ENCODE results near the gene MLEC.

The MLEC gene

DNA sequence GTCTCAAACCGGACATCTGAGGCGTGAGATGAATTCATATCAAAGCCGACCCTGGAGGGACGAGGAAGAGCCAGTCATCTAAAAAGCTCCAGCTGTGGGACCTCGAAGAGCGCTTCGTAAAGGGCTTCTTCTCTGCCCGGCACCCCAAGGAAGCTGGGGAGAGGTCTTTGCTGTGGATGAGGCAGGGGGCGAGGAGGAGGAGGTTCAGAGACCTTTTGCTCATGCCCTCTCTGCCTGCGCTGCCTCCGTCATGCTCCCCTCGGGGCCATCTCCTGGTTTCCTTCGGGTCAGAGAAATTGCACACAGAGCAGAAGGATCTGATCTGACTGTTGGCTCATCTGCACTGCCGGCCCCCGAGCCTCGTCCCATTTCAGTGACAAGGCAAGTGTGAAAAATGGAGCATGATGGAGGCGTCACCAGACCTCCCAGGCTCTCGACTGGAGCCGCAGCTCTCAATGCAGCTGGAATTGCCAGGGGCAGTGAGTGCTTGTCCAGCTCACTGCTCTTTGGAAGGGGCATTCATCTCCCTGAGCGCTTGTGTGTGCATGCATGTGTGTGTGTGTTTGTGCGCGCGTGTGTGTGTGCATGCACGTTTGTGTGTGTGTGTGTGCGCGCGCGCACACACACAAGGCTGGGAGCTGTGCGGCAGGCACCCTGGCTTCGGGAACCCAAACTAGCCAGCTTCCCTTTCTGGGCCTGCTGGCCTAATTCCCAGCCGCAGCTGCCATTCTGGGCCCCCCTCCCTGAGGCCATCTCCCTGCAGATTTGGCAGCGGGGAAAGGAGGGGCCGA is 37.3 kb upstream of the MLEC start:
- Histone ChIP-seq H3K4me3 (ENCODE audit: low read depth in 1 of 5, low read length in 5 of 5) (peak overlapping the region in 4 of 5 donors; percentile 53 to 63 (median 58)), H3K36me3 (ENCODE audit: control insufficient read depth in 5 of 5, insufficient read depth in 5 of 5, low read length in 5 of 5) (no peaks in the 10 kb centered on the region), H3K27me3 (ENCODE audit: control insufficient read depth in 5 of 5, insufficient read depth in 4 of 5, low read length in 5 of 5) (peaks cover 0 to 17% (median 12%) of the 10 kb centered on the region in 5 donors), H3K9ac (ENCODE audit: low read length in 5 of 5) (peak overlapping the region in 1 of 5 donors; percentile 46), H3K27ac (ENCODE audit: low read depth, low read length) (no peak overlapping the region), H3K4me1 (ENCODE audit: control insufficient read depth in 5 of 5, insufficient read depth in 5 of 5, low read length in 5 of 5) (peaks cover 1 to 60% (median 28%) of the 10 kb centered on the region in 5 donors), H3K9me3 (ENCODE audit: control insufficient read depth in 5 of 5, low read length in 5 of 5) (no peaks in the 10 kb centered on the region)

DNA sequence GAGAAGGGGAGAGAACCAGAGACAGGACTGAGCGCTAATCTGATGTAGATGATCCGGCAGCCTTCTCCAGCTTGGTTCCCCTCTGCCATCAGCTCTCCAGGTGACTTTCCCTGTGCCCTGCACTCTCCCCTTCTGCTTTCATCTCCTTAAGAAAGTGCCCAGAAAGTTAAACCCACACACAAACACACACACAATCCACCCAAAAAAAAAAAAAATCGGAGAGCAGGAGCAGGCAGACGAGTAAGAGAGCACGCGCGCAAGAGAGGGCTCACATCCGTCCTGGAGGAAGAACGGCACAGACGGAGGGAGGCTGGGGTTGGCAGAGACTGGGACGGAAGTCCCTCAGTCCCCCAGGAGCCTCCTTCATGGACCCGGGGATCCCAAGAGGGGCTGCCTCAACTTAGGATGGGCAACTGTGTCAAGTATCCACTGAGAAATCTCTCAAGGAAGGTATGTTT is 36.7 kb upstream of the MLEC start:
- H3K4me1 ChIP-seq (ENCODE audit: control insufficient read depth in 5 of 5, insufficient read depth in 5 of 5, low read length in 5 of 5), result peaks cover 1 to 65% (median 35%) of the 10 kb centered on the region in 5 donors
- no peaks in the 10 kb centered on the region for H3K9me3 ChIP-seq (ENCODE audit: control insufficient read depth in 5 of 5, low read length in 5 of 5)
- peak overlapping the region in 3 of 5 donors; percentile 24 to 57 (median 53) for H3K4me3 ChIP-seq (ENCODE audit: low read depth in 1 of 5, low read length in 5 of 5)
- H3K9ac ChIP-seq (ENCODE audit: low read length in 5 of 5), result no peak overlapping the region
- no peaks in the 10 kb centered on the region for H3K36me3 ChIP-seq (ENCODE audit: control insufficient read depth in 5 of 5, insufficient read depth in 5 of 5, low read length in 5 of 5)
- H3K27me3 ChIP-seq (ENCODE audit: control insufficient read depth in 5 of 5, insufficient read depth in 4 of 5, low read length in 5 of 5), result peaks cover 0 to 12% (median 11%) of the 10 kb centered on the region in 5 donors
- no peak overlapping the region for H3K27ac ChIP-seq (ENCODE audit: low read depth, low read length)

DNA sequence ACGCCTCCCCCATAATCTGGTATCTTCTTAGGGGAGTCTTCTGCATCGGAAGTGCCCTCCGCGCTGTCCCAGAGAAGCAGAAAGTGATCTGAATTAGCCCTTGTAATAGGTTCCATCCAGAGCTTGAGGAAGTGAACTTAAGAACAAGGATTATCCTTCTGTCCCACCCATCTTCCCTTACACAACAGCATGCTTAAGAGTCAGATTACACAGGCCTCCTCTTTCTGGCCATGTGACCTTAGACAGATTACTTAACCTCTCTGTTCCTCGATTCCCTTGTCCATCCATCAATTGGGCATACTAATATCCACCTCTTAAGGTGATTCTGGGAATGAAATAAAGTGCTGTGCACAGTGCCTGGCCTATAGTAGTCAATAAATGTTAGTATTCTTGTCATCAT is 35.1 kb upstream of the MLEC start:
- no peaks in the 10 kb centered on the region for H3K9me3 ChIP-seq (ENCODE audit: control insufficient read depth in 5 of 5, low read length in 5 of 5)
- H3K27ac ChIP-seq (ENCODE audit: low read depth, low read length), result no peak overlapping the region
- peaks cover 1 to 66% (median 35%) of the 10 kb centered on the region in 5 donors for H3K4me1 ChIP-seq (ENCODE audit: control insufficient read depth in 5 of 5, insufficient read depth in 5 of 5, low read length in 5 of 5)
- H3K9ac ChIP-seq (ENCODE audit: low read length in 5 of 5), result no peak overlapping the region
- no peaks in the 10 kb centered on the region for H3K36me3 ChIP-seq (ENCODE audit: control insufficient read depth in 5 of 5, insufficient read depth in 5 of 5, low read length in 5 of 5)
- H3K27me3 ChIP-seq (ENCODE audit: control insufficient read depth in 5 of 5, insufficient read depth in 4 of 5, low read length in 5 of 5), result peaks cover 0 to 12% (median 7%) of the 10 kb centered on the region in 5 donors
- no peak overlapping the region for H3K4me3 ChIP-seq (ENCODE audit: low read depth in 1 of 5, low read length in 5 of 5)

GRCh38 chr12:120652656-120653435 is 34.1 kb upstream of the MLEC start:
- Histone ChIP-seq H3K9me3 (ENCODE audit: control insufficient read depth in 5 of 5, low read length in 5 of 5) (no peaks in the 10 kb centered on the region), H3K9ac (ENCODE audit: low read length in 5 of 5) (no peak overlapping the region), H3K27me3 (ENCODE audit: control insufficient read depth in 5 of 5, insufficient read depth in 4 of 5, low read length in 5 of 5) (peaks cover 0 to 12% (median 7%) of the 10 kb centered on the region in 5 donors), H3K27ac (ENCODE audit: low read depth, low read length) (no peak overlapping the region), H3K4me3 (ENCODE audit: low read depth in 1 of 5, low read length in 5 of 5) (no peak overlapping the region), H3K36me3 (ENCODE audit: control insufficient read depth in 5 of 5, insufficient read depth in 5 of 5, low read length in 5 of 5) (no peaks in the 10 kb centered on the region), H3K4me1 (ENCODE audit: control insufficient read depth in 5 of 5, insufficient read depth in 5 of 5, low read length in 5 of 5) (peaks cover 1 to 64% (median 35%) of the 10 kb centered on the region in 5 donors)

DNA sequence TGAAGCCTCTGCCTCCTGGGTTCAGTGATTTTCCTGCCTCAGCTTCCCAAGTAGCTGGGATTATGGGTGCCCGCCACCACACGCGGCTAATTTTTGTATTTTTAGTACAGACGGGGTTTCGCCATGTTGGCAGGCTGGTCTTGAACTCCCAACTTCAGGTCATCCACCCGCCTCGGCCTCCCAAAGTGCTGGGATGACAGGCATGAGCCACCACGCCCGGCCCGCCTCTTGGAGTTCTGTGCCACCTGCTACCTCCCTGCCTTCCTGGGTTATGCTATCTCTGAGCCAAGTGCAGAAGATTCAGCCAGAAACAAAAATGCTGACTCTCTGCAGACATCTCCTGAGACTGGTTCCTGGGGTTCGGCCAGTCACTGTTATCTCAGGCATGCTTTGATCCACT is 33.3 kb upstream of the MLEC start:
- H3K4me3 ChIP-seq (ENCODE audit: low read depth in 1 of 5, low read length in 5 of 5), result no peak overlapping the region
- H3K36me3 ChIP-seq (ENCODE audit: control insufficient read depth in 5 of 5, insufficient read depth in 5 of 5, low read length in 5 of 5), result no peaks in the 10 kb centered on the region
- no peaks in the 10 kb centered on the region for H3K9me3 ChIP-seq (ENCODE audit: control insufficient read depth in 5 of 5, low read length in 5 of 5)
- H3K4me1 ChIP-seq (ENCODE audit: control insufficient read depth in 5 of 5, insufficient read depth in 5 of 5, low read length in 5 of 5), result peaks cover 1 to 61% (median 32%) of the 10 kb centered on the region in 5 donors
- no peak overlapping the region for H3K9ac ChIP-seq (ENCODE audit: low read length in 5 of 5)
- H3K27me3 ChIP-seq (ENCODE audit: control insufficient read depth in 5 of 5, insufficient read depth in 4 of 5, low read length in 5 of 5), result peaks cover 0 to 12% (median 7%) of the 10 kb centered on the region in 5 donors
- H3K27ac ChIP-seq (ENCODE audit: low read depth, low read length), result no peak overlapping the region

GRCh38 chr12:120654656-120655055 is 32.3 kb upstream of the MLEC start:
- no peak overlapping the region for H3K4me3 ChIP-seq (ENCODE audit: low read depth in 1 of 5, low read length in 5 of 5)
- no peaks in the 10 kb centered on the region for H3K9me3 ChIP-seq (ENCODE audit: control insufficient read depth in 5 of 5, low read length in 5 of 5)
- H3K27ac ChIP-seq (ENCODE audit: low read depth, low read length), result no peak overlapping the region
- no peaks in the 10 kb centered on the region for H3K36me3 ChIP-seq (ENCODE audit: control insufficient read depth in 5 of 5, insufficient read depth in 5 of 5, low read length in 5 of 5)
- H3K4me1 ChIP-seq (ENCODE audit: control insufficient read depth in 5 of 5, insufficient read depth in 5 of 5, low read length in 5 of 5), result peaks cover 1 to 61% (median 22%) of the 10 kb centered on the region in 5 donors
- peaks cover 0 to 9% (median 8%) of the 10 kb centered on the region in 5 donors for H3K27me3 ChIP-seq (ENCODE audit: control insufficient read depth in 5 of 5, insufficient read depth in 4 of 5, low read length in 5 of 5)
- H3K9ac ChIP-seq (ENCODE audit: low read length in 5 of 5), result no peak overlapping the region

GRCh38 chr12:120656008-120656407 is 30.9 kb upstream of the MLEC start:
- H3K27ac ChIP-seq (ENCODE audit: low read depth, low read length), result no peak overlapping the region
- peaks cover 1 to 47% (median 16%) of the 10 kb centered on the region in 5 donors for H3K4me1 ChIP-seq (ENCODE audit: control insufficient read depth in 5 of 5, insufficient read depth in 5 of 5, low read length in 5 of 5)
- no peaks in the 10 kb centered on the region for H3K36me3 ChIP-seq (ENCODE audit: control insufficient read depth in 5 of 5, insufficient read depth in 5 of 5, low read length in 5 of 5)
- no peak overlapping the region for H3K4me3 ChIP-seq (ENCODE audit: low read depth in 1 of 5, low read length in 5 of 5)
- no peaks in the 10 kb centered on the region for H3K9me3 ChIP-seq (ENCODE audit: control insufficient read depth in 5 of 5, low read length in 5 of 5)
- no peak overlapping the region for H3K9ac ChIP-seq (ENCODE audit: low read length in 5 of 5)
- peaks cover 0 to 6% (median 2%) of the 10 kb centered on the region in 5 donors for H3K27me3 ChIP-seq (ENCODE audit: control insufficient read depth in 5 of 5, insufficient read depth in 4 of 5, low read length in 5 of 5)

DNA sequence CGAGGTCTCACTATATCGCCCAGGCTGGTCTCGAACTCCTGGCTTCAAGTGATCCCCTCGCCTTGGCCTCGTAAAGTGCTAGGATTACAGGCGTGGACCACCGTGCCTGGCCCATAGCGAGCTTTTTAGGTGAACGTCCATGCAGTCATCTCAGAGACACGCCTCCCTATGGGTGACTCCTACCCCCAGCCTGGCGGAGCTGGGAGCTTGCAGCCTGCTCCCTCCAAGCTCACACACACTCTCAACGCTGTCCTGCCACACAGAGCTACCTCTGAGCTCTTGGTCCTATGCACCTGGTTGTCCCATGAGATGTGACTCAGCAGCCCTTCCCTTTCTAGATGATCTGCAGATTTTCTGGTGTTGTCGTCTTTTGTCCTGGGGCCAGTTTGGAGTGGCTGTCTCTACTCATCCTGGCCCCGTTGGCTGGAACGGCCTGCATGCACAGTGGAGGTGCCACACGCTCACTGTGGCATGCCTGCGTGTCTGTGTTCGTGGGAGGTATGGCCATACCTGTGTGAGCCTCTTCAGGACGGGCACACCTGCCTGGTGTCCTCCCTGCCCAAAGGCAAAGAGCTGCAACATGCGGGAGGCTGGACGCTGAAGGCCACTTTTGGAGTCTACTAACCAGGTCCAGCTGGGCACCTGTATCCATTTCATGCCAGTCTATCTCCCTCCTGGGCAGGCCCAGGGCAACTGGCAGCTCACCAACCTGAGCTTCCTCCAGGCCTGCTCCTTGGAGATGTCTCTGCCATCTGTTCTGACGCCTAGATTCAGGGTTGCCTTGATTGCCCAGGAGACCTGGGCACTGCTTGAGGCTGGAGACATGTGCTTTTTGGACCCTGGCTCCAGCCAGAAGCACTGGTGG is 28.4 kb upstream of the MLEC start:
- H3K36me3 ChIP-seq (ENCODE audit: control insufficient read depth in 5 of 5, insufficient read depth in 5 of 5, low read length in 5 of 5), result peaks cover 0 to 6% (median 0%) of the 10 kb centered on the region in 5 donors
- H3K27me3 ChIP-seq (ENCODE audit: control insufficient read depth in 5 of 5, insufficient read depth in 4 of 5, low read length in 5 of 5), result peaks cover 0 to 6% (median 0%) of the 10 kb centered on the region in 5 donors

GRCh38 chr12:120659151-120659525 is 27.8 kb upstream of the MLEC start:
- no peak overlapping the region for H3K4me3 ChIP-seq (ENCODE audit: low read depth in 1 of 5, low read length in 5 of 5)
- H3K9ac ChIP-seq (ENCODE audit: low read length in 5 of 5), result no peak overlapping the region
- H3K4me1 ChIP-seq (ENCODE audit: control insufficient read depth in 5 of 5, insufficient read depth in 5 of 5, low read length in 5 of 5), result peaks cover 0 to 22% (median 11%) of the 10 kb centered on the region in 5 donors
- H3K9me3 ChIP-seq (ENCODE audit: control insufficient read depth in 5 of 5, low read length in 5 of 5), result no peaks in the 10 kb centered on the region
- no peak overlapping the region for H3K27ac ChIP-seq (ENCODE audit: low read depth, low read length)
- H3K27me3 ChIP-seq (ENCODE audit: control insufficient read depth in 5 of 5, insufficient read depth in 4 of 5, low read length in 5 of 5), result peaks cover 0 to 6% (median 0%) of the 10 kb centered on the region in 5 donors
- peaks cover 0 to 6% (median 0%) of the 10 kb centered on the region in 5 donors for H3K36me3 ChIP-seq (ENCODE audit: control insufficient read depth in 5 of 5, insufficient read depth in 5 of 5, low read length in 5 of 5)

More for the DNA sequence above, 28.4 kb upstream of the MLEC start:
- Histone ChIP-seq H3K9ac (ENCODE audit: low read length in 5 of 5) (no peak overlapping the region), H3K4me1 (ENCODE audit: control insufficient read depth in 5 of 5, insufficient read depth in 5 of 5, low read length in 5 of 5) (peaks cover 0 to 28% (median 16%) of the 10 kb centered on the region in 5 donors), H3K9me3 (ENCODE audit: control insufficient read depth in 5 of 5, low read length in 5 of 5) (no peaks in the 10 kb centered on the region), H3K27ac (ENCODE audit: low read depth, low read length) (no peak overlapping the region), H3K4me3 (ENCODE audit: low read depth in 1 of 5, low read length in 5 of 5) (no peak overlapping the region)
